Measurements from ENCODE around the gene ABCC11.
A peak's percentile ranks its signal among the peaks of the same experiment; 100 is the strongest.
"Not testable (repeated sequence)": the region's sequence is repeated elsewhere in the genome, so short reads cannot be mapped to it uniquely, and the experiment has no call there.

The ABCC11 gene

DNA sequence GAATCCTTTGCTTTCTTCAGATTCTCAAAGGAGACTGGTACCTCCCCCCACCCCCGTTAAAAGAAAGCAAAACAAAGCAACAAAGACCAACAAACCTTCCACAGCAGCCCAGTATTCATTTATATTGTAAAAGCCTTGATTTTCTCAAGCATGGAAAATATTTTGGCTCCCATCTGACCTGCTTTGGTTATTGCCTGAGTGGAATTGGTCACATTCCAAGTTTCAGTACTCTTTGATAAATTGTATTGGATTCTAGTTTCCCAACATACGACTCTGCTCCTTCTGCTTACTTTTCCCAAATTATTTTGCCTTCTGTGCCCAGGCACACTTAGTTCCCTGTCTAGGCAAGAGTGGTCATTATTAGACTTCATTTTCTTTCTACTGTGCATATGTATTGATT lies 1.3 kb downstream of the ABCC11 start:
- no peak for DNase-seq

DNA sequence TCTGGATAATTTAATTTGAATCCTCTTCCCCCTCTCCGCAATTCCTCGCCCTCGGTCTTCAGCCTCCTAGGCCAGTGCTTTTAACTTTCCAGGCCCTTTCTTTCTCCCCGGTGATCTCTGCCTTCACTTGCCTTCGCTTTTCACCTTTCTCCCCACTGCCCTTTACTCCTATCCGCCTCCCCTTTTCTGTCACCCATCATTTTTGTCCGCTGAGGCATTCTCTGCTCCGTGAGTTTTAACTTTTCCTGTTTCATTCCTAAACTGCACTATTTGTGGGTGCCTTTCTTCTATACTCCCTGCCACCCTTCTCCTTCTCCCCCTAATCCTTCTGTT lies 2.5 kb downstream of the ABCC11 start:
- DNase-seq, result no peak

DNA sequence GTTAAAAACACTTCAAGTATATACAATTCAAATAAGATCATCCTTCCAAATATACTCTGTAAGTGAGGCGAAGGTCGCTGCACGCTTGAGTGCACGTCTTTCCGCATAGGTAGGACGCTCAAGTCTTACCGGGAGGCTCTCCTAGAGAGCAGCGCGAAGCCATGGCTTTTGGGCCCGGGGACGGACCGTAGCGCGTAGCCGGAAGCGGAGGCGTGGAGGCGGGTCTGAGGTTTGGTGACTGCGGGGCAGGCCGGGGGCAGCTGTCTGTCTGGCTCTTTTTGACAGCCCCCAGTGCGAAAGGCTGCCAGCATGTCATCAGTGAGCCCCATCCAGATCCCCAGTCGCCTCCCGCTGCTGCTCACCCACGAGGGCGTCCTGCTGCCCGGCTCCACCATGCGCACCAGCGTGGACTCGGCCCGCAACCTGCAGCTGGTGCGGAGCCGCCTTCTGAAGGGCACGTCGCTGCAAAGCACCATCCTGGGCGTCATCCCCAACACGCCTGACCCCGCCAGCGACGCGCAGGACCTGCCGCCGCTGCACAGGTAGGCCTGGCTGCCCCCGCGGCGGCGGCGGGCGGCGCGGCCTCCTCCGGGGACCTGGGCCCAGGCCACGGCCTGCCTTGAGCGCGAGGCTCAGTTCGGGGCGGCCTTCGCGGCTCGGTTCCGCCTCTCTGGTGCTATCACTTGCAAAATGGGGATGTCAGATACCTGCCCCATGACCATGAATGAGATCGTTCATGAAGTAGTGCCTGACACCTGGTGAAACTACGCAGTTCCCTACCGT lies 3.1 kb downstream of the ABCC11 start, which contains the start of gene LONP2:
TSS of gene LONP2 (plus strand) at position 221 of the 783 bp plus-strand sequence. CDS start at position 310, 89 bp downstream.
- peak; percentile 92 for DNase-seq

DNA sequence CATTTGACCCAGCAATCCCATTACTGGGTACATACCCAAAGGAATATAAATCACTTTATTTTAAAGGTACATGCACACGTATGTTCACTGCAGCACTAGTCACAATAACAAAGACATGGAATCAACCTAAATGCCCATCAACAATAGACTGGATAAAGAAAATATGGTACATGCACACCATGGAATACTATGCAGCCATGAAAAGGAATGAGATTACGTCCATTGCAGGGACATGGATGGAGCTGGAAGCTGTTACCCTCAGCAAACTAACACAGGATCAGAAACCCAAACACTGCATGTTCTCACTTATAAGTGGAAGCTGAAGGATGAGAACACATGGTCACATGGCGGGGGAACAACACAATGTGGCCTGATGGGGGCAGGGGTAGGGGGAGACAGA lies 7.2 kb downstream of the ABCC11 start:
- not testable (repeated sequence) for DNase-seq

DNA sequence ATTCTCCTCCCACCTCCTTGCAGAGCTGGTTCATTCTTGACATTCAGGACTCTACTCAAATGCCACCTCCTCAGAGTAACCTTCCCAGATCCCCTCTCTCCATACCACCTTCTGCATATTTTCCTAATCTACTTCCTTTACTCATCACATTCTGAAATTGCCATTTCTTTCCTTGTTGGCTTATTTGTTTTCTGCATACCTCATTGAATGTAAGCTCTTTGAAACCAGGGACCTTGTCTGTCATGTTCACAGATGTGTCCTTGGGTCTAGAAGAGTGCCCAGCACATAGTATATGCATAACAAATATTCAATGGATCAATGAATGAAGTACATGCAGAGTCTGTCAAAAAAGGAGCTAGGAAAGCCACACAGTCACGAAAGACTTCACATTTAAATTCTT lies 11.1 kb downstream of the ABCC11 start:
- DNase-seq, result no peak

DNA sequence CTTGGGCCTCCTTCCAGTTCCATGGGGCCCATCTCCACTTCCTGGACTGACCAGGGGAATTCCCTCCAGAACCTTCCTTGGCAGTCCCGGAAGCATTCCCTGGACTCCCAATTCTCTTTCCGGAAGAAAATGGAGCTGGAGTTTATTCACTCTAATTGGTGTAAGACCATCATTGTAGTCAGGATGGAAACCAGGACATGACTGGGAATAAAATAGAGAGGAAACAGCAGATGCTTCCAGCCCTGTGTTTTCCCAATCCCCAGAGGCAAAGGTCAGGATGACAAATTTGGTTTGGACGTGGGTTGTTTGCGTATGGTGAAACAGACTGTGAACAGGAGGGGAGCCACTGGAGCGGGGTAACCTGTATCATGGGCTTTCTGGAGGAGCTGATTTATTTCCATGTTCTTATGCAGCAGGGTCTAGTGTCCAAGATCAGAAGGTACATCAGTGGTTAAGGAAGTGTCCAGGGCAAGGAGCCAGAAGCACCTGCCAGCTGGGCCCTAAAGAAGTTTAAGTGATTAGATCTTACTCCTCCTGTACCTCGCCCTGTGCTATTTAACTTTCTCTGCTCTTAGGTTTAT lies 11.7 kb downstream of the ABCC11 start:
- DNase-seq, result no peak

DNA sequence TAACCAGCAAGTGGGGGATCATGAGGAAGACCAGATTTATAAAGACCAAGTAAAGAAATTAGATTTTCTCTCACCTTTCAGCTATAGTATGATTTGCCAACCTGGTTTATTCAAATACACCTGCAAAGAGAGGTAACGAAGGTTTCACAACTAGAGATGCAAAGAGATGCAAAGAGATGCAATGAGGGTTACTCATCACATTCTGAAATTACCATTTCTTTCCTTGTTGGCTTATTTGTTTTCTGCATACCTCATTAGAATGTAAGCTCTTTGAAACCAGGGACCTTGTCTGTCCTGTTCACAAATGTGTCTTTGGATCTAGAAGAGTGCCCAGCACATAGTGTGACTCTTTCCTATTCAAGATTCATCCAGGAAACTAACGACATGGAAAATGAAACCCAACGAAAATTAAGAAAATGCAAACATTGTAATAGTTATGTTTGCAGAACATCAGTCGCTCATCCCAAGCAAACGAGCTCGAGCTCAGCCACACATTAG lies 12.2 kb downstream of the ABCC11 start:
- no peak for DNase-seq

DNA sequence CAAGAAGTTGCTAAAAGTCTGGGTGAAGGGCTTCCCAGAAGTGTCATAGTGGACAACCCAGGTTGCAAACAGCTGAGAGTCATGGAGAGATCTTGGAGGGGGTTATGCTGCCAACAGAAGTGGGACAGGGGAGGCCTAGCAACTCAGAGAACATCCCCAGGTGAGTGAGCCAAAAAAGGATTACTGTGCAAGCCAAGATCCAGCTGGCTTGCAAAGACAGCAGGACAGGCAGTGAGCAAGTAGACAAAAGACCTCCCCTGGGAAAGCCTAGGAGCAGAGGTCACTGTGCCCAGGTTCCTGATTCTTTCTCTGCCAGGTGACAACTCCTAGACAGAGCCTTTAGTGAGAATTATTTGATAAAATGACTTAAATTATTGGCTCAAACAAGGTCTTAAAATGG lies 12.7 kb downstream of the ABCC11 start:
- no peak for DNase-seq

DNA sequence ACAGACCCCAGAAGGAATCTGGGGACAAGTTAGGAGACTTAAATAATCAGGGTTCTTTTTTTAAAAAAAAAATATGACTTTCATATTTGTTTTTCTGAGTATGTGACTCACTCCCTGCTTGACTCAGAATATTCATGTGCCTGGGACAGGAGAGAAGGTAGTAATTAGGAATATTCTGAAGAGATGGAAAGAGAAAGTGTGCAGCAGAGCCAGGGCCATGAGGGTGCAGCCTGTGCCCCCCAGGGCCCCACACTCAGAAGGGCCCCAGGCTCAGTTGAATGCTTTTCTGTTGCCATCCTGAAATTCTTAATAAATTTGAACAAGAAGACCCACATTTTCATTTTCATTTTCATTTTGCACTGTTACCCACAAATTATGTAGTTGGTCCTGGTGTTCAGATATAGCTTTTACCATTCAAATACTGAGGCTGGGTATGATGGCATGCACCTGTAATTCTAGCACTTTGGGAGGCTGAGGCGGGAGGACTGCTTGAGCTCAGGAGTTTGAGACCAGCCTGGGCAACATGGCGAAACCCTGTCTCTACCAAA lies 14.8 kb downstream of the ABCC11 start:
- no peak for DNase-seq

DNA sequence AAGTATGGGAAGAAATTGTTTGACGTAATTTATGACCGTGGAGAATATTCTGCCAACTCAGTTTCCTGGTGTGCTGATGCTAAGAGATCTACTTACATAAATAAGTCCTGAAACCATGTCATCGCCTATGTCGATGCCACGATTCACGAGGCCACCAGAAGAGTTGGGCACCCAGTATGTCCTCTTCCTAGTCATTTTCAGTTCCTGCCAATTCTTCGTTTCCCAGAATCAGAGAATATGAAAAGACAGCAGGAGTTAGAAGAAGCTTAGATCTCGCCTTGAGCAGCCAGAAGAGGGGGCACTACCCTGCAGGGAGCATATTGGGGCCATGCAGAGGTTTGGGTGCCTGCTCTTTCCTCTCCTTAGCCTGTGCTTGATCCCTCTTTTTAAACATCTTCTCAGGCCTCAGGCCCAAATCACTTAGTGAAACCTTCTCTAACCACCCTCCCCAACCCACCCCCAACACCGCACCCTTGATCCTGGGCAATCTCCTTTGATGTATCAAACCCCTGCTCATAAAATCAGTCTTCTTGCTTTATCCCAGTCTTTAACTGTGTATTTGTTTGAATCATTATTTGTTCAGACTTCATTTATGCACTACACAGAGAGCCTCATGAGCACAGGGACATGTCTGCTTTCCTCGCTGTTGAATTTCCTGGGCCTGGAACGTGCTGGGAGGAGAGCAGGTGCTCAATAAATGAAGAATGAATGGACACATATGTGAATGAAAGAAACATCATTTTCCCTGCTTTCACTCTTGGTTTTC lies 15.4 kb downstream of the ABCC11 start:
- DNase-seq, result no peak

DNA sequence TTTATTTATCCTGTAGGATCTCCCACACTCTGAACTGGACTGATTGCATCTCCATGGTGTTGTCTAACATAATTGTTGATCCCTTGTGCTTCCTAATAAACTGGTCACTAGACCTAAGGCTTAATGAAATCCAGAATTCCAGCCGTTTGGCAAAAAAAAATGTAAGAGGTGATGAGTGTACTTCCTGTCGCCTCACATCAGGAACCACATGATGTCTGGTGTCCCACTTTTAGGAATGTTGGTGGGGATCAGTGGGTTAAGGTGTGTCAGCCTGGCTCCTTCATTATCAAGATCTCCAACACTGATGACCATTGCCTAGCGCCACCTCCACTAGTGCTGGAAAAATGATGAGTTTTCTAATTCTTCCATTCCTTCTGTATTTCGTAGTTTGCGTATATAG lies 21.9 kb downstream of the ABCC11 start:
- DNase-seq, result no peak

DNA sequence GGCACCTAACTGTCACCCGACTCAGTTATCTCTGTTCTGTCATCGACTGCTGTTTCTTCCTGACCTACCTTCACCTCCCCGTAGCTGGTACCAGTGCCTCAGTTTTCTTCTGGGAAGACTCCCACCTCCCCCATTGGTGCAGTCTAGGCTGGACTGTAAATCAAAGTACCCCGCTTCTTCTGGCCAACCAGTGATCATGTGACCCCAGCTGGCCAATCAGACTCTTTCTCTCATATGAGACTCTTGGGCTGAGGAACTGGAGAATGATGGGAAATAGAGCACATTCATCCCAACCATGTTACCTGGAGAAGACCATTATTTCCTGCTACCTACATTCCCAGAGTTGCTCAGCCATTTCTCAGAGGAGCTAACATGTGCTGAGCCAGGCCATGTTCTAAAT lies 23.8 kb downstream of the ABCC11 start:
- DNase-seq, result no peak

DNA sequence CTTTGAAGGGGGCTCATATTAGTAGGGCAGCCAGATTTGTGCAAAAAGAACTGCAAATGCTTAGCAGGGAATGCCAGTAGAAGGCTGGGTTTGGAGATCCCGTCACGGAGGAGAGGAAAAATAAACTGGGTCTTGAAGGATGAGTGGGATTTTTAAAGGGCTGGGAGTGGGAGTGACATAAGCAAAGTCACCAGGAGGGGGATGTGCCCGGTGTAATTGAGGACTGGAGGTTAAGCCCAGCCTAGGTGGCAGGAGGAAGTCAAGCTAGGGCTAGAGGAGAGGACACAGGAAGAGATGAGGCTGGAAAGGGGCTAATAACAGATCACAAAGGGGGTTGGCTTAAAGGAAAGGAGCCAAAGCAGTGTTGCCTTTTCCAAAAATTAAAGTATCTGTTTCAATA lies 26.4 kb downstream of the ABCC11 start:
- DNase-seq, result no peak

DNA sequence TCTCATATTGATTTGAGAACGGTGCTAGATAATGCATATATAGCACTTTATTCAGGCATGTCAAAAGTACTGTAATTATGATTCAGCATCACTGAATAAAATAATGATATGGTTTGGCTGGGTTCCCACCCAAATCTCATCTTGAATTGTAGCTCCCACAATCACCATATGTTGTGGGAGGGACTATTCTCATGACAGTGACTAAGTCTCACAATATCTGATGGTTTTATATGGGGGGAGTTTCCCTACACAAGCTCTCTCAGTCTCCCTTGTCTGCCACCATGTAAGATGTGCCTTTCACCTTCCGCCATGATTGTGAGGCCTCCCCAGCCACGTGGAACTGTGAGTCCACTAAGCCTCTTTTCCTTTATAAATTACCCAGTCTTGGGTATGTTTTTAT lies 28.9 kb downstream of the ABCC11 start:
- no peak for DNase-seq

DNA sequence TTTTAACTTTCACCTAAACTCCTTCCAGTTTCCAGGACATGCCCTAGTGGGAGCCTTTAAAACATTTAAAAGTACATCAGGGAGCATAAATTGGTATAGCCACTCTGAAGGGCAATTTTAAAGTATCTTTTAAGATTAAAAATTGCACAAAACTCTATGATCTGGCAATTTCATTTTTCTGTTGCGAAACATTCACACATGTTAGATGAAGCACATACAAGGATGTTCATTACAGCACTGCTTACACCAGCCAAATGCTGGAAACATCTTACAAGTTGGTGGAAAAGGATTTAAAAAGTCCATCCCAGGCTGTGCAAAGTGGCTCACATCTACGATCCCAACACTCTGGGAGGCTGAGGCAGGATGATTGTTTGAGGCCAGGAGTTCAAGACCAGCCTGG lies 29.6 kb downstream of the ABCC11 start:
- no peak for DNase-seq

DNA sequence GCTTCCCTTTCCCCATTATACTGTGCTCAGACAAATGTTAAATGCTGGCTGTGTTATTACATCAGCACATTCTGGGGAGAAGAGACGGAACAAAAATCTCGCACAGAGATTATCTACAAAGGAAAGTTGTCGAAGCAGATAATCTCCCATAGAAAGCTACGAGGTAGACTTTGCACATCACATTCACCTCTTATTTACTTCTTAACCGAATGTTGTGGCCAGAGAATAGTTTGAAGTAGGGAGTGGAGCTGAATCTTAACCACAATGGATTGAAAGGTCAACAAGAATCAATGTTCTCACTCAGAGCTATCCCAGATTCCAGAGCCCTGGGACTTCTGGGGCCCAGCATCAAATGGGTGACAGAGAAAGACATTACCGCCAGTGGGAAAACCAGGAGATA lies 31.6 kb downstream of the ABCC11 start:
- DNase-seq, result no peak

DNA sequence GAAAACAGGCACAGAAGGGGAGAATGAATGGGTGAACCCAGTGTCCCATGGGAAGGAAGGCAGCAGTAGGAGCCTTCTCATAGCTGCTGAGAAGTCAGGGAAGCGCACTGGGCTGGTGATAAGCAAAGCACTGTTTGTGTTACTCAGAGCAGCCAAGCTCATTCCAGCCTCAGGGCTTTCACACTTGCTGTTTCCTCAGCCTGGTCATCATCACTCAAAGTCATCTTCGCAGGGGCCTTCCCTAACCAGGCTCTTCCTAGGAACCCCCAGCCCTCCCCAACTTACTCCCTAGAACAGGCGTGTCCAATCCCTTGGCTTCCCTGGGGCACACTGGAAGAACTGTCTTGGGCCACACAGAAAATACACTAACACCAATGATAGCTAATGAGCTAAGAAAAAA lies 35.3 kb downstream of the ABCC11 start:
- no peak for DNase-seq

DNA sequence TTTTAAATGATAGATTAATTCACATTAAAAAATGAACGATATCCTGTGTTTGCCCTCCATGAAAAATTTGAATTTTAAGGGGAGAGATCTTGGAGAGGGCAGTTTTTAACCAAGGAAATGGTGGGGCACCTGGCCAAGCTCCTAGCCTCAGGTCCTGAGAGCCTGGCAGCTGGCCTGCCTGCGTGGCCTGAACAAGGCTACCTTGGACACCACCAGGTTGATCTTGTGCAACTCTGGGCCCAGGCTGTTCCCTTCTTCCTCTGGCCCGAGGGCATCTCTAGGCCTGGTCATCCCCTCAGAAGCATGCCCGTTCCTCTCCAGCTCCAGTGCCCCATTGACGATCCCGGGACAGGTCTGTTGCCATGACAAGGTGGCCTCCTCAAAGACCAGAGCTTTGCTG lies 36.6 kb downstream of the ABCC11 start:
- no peak for DNase-seq

DNA sequence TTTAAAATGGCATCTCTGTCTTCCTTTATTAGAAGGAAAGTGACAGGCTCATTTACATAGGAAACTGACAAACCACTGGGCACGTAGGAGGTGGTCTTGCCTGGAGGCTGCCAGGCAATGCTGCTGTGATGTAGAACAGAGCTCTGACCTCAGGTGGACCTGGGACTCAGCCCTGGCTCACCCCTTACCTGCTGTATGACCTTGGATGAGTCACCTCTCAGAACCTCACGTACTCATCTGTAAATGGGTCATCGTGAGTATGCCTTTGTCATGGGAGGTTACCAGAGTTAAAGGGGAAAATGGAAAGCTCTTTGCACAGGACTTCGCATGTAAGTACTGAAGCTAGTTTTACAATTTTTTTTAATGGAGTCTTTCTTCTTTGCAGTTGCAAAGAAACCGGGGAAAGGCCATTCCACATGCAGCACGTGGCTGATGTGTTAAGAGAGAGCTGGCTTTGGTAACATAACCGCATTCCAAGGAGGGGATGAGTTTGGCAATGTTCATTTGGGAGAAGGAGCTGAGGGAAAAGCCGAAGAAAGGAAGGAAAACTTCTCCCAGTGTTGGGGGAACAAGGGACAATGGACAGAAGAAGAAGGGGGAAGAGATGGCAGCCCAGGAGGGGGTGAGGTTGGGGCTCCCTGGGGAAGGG lies 40.6 kb downstream of the ABCC11 start:
- no peak for DNase-seq

DNA sequence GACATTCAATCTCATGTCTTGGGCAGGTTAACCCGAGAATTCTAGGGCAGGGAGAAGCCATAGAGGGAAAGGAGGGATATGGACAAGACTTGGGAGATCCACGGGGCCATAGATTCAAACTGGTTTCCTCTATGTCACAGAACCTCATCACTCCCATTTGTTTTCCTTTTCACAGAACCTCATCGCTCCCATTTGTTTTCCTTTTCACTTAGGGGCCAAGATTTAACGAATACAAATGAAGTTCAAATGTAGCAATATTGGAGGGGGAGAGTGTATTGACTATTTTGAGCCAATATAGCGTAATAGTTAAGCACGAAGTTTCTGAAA lies 42.6 kb downstream of the ABCC11 start:
- no peak for DNase-seq

DNA sequence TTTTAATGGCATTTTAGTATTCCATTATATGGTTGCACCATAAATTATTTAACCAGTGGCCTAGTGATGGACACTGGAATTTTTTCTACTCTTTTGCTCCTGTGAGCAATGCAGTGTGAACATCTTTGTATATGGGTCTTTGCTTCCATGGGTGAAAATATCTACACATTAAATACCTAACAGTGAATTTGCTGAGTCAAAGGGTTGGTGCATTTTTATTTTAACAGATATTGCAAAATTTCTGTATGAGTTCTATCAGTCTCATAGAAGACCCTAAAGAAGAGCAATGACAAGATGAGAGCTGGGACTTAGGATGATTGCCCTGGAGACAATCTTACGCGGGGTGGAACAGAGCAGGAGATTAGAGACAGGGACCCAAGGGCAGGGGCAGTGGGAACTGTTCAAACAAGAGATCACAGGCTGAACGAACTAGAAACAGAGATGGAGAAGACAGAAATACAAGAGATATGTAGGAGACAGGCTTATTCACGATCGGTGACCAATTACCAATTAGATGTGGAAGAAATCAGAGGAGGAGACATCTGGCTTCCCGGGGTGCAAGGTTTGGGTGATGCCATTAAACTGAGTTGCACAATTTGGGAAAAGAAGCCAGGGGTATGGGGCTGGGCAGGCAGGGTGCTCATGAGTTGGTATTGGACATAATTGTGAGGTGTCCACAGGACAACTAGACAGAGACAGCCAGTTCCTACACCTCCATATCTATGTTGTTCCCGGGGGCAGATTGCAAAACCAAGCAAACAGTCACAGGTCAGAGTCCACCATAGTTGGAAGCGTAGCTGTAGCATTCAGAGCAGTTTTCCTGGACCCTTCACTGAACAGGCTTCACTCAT lies 43.1 kb downstream of the ABCC11 start:
- no peak for DNase-seq
